AG04450 (cell line): Measurements from ENCODE around the gene CCDC69. TPM values are rescaled to one million over a fixed set of nuclear protein-coding genes. Genes with fewer than 3 reads are reported as not detected.
"Not testable (repeated sequence)": the region's sequence is repeated elsewhere in the genome, so short reads cannot be mapped to it uniquely, and the experiment has no call there.

Source experiments
- CTCF ChIA-PET: fragments of 300-600, 350-600 bp; formaldehyde crosslinking; extraction: SDS; loops from one replicate; lab custom pipeline; 2022; ENCODE audit warnings: antibody characterized with exemption, inconsistent platforms; lab: Charles Lee
- POLR2A ChIA-PET: fragments of 350-600 bp; formaldehyde crosslinking; extraction: SDS; loops from one replicate; lab custom pipeline; 2021; ENCODE audit warnings: antibody characterized with exemption, inconsistent platforms; lab: Yijun Ruan, JAX
- DNase-seq: peaks from one replicate; pipeline ENCODE4 v3.0.0-alpha.2; 2011; ENCODE audit warnings: low read depth, low spot score
- H3K27ac ChIP-seq: one replicate; pipeline ENCODE4 v1.5.1; 2012; ENCODE audit warnings: low read depth, low read length, control low read depth
- H3K27me3 ChIP-seq: one replicate; pipeline ENCODE4 v1.6.0; 2012; ENCODE audit warnings: low read length; ENCODE audit not compliant: control insufficient read depth, insufficient read depth
- H3K4me3 ChIP-seq: 2 replicates; pipeline ENCODE4 v1.5.1; 2011; ENCODE audit warnings: mild to moderate bottlenecking, low read depth, low read length, control low read depth
- H3K9me3 ChIP-seq: 2 replicates; pipeline ENCODE4 v1.5.1; 2012; ENCODE audit warnings: low read length; ENCODE audit not compliant: control insufficient read depth, insufficient read depth
- polyA plus RNA-seq: library from polyadenylated mRNA; depleted of rRNA; stranded (reverse); fragments of >200 nt; gene quantifications from 2 replicates; pipeline ENCODE4 v1.2.3, GENCODE V29; 2011
- TF ChIP-seq, protein P1 (sequence below): IDR thresholded peaks from 2 replicates; pipeline ENCODE4 v1.5.1; 2011; ENCODE audit warnings: low read depth, low read length, control low read depth, inconsistent platforms

Gene CCDC69
- polyA plus RNA-seq, 1 experiment = 1.9 TPM

DNA sequence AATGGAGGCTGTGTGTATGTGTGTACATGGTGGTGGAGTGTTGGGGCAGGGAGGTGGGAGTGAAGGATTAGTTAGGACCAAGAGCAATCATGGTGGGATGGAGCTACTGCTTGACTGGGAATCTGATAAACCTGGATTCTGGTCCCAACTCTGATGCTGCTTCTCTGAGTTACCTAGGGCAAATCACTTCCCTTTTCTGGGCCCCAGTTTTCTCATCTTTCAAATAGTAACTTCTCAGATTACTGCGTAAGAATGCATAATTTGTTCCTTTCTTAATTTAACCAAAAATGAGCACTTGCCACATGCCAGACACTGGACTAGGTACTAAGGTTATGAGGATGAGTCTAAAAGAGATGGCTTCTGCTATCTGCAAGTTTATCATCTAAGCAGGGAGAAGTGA is 45.5 kb downstream of the CCDC69 start:
- TF ChIP-seq, protein P1, sequence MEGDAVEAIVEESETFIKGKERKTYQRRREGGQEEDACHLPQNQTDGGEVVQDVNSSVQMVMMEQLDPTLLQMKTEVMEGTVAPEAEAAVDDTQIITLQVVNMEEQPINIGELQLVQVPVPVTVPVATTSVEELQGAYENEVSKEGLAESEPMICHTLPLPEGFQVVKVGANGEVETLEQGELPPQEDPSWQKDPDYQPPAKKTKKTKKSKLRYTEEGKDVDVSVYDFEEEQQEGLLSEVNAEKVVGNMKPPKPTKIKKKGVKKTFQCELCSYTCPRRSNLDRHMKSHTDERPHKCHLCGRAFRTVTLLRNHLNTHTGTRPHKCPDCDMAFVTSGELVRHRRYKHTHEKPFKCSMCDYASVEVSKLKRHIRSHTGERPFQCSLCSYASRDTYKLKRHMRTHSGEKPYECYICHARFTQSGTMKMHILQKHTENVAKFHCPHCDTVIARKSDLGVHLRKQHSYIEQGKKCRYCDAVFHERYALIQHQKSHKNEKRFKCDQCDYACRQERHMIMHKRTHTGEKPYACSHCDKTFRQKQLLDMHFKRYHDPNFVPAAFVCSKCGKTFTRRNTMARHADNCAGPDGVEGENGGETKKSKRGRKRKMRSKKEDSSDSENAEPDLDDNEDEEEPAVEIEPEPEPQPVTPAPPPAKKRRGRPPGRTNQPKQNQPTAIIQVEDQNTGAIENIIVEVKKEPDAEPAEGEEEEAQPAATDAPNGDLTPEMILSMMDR = no peak
- CTCF ChIA-PET = no interaction called here
- Histone ChIP-seq H3K27ac (no peak overlapping the region), H3K9me3 (no peaks in the 10 kb centered on the region), H3K27me3 (peaks cover 9% of the 10 kb centered on the region), H3K4me3 (no peak overlapping the region)
- POLR2A ChIA-PET = no interaction called here
- DNase-seq = no peak

GRCh38 chr5:151176268-151176667 is 47.6 kb downstream of the CCDC69 start:
- CTCF ChIA-PET = interaction anchor here (0.7 to 1.0 kb wide), 2 partner anchors 10 to 11 kb away, joined by 3 read pairs; no protein-coding TSS in a partner anchor
- H3K27me3 ChIP-seq, DNase-seq, H3K4me3 ChIP-seq, H3K9me3 ChIP-seq, POLR2A ChIA-PET, H3K27ac ChIP-seq: not testable (repeated sequence)

- DNase-seq = no peak
- ChIA-PET POLR2A (interaction anchor here (1.0 kb wide), 1 partner anchor 10 kb away, joined by 3 read pairs; no protein-coding TSS in a partner anchor), CTCF (interaction anchor here (0.9 kb wide), 1 partner anchor 126 kb away, joined by 3 read pairs; no protein-coding TSS in a partner anchor)
Observed at GRCh38 chr5:151174612-151175101, 49.2 kb downstream of the CCDC69 start.

GRCh38 chr5:151173711-151174611 is 49.9 kb downstream of the CCDC69 start:
- Histone ChIP-seq H3K9me3 (no peaks in the 10 kb centered on the region), H3K4me3 (no peak overlapping the region), H3K27ac (no peak overlapping the region), H3K27me3 (peaks cover 4% of the 10 kb centered on the region)
- ChIA-PET POLR2A (interaction anchor here (1.0 kb wide), 1 partner anchor 9 kb away, joined by 3 read pairs; no protein-coding TSS in a partner anchor), CTCF (interaction anchor here (0.6 to 1.0 kb wide), 3 partner anchors 9 to 126 kb away, joined by 3 to 4 read pairs (median 4); no protein-coding TSS in a partner anchor)
- DNase-seq = no peak
- TF ChIP-seq, protein P1 = no peak

More at GRCh38 chr5:151174612-151175101, 49.2 kb downstream of the CCDC69 start:
- TF ChIP-seq, protein P1 = no peak
- Histone ChIP-seq H3K27me3 (peaks cover 7% of the 10 kb centered on the region), H3K4me3 (no peak overlapping the region), H3K27ac (no peak overlapping the region), H3K9me3 (no peaks in the 10 kb centered on the region)

DNA sequence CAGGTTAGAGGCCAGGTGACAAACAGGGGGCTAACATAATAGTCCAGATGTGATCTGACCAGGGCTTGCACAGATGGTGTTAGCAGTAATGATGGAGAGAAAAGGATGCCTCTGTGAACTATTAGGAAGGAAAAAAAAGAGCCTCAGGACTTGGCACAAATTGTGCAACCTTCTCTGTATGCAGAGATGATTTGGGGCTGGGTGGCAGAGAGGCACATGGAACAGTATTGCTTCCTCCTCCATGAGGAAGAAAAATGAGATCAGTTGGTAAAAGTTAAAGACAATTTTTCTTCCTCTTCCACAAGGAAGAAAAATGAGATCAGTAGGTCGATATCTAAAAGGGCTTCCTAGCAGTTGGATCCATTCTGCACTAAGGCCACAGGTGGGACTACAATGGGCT is 52.4 kb downstream of the CCDC69 start:
- ChIA-PET CTCF (interaction anchor here (1.9 to 2.9 kb wide), 2 partner anchors 46 to 124 kb away, joined by 4 to 13 read pairs; no protein-coding TSS in a partner anchor), POLR2A (no interaction called here)
- no peak overlapping the region for H3K27ac ChIP-seq
- H3K27me3 ChIP-seq = peaks cover 4% of the 10 kb centered on the region
- no peak overlapping the region for H3K4me3 ChIP-seq
- H3K9me3 ChIP-seq = no peaks in the 10 kb centered on the region
- DNase-seq = no peak
- TF ChIP-seq, protein P1 = no peak
